CD14-positive monocyte (primary cell): ENCODE data around the gene OGN. TPM values are rescaled to one million over a fixed set of nuclear protein-coding genes. Genes with fewer than 3 reads are reported as not detected.

Source experiments
- DNase-seq, 3 donors: peaks; one replicate each; pipeline ENCODE4 v3.0.0-alpha.2; 2011 to 2022
- H2AFZ ChIP-seq: 2 replicates; pipeline ENCODE4 v1.6.0; 2012; ENCODE audit warnings: mild to moderate bottlenecking, low read depth, low read length, inconsistent platforms; ENCODE audit not compliant: insufficient read depth, poor library complexity, severe bottlenecking
- H3K27ac ChIP-seq, 2 donors: 1 replicate in 1 of 2; 2 replicates in 1 of 2; pipeline ENCODE4 v1.5.1; 2012 to 2013; ENCODE audit warnings: low read length in 2 of 2, control low read depth in 1 of 2, inconsistent platforms in 1 of 2, low read depth in 1 of 2, mild to moderate bottlenecking in 1 of 2
- H3K27me3 ChIP-seq, 2 donors: one replicate each; pipeline versions ENCODE4 v1.6.0 to v1.6.1; 2011 to 2013; ENCODE audit warnings: low read length in 2 of 2; ENCODE audit not compliant: control insufficient read depth in 2 of 2, insufficient read depth in 2 of 2
- H3K36me3 ChIP-seq, 2 donors: replicated peaks in 1 of 2; 1 replicate in 1 of 2; 2 replicates in 1 of 2; pipeline versions ENCODE4 v1.5.1 to v1.6.1; 2012 to 2013; ENCODE audit warnings: low read length in 2 of 2, control low read depth in 1 of 2, inconsistent platforms in 1 of 2, mild to moderate bottlenecking in 1 of 2; ENCODE audit not compliant: insufficient read depth in 2 of 2, control insufficient read depth in 1 of 2
- H3K4me1 ChIP-seq, 2 donors: 1 replicate in 1 of 2; 2 replicates in 1 of 2; pipeline versions ENCODE4 v1.5.1 to v1.6.1; 2012 to 2013; ENCODE audit warnings: low read length in 2 of 2, control low read depth in 1 of 2, inconsistent platforms in 1 of 2, mild to moderate bottlenecking in 1 of 2, moderate library complexity in 1 of 2; ENCODE audit not compliant: insufficient read depth in 2 of 2, control insufficient read depth in 1 of 2
- H3K4me2 ChIP-seq: replicated peaks from 2 replicates; pipeline ENCODE3; 2012; ENCODE audit warnings: low read length, moderate library complexity, mild to moderate bottlenecking; ENCODE audit not compliant: poor library complexity, severe bottlenecking; ENCODE audit errors: extremely low read depth
- H3K4me3 ChIP-seq, 3 experiments: fragments of 200-600 bp in 1 of 3; sonication (generic) in 1 of 3; replicated peaks in 1 of 3; 1 replicate in 2 of 3; 2 replicates in 1 of 3; pipeline ENCODE4 v1.5.1; 2011 to 2013; ENCODE audit warnings: low read length in 3 of 3, mild to moderate bottlenecking in 3 of 3, control low read depth in 2 of 3, low read depth in 2 of 3, inconsistent platforms in 1 of 3, moderate library complexity in 1 of 3
- H3K79me2 ChIP-seq: 2 replicates; pipeline ENCODE4 v1.6.0; 2012; ENCODE audit warnings: mild to moderate bottlenecking, control low read depth, inconsistent platforms, low read length, moderate library complexity; ENCODE audit not compliant: insufficient read depth
- H3K9ac ChIP-seq: 2 replicates; pipeline ENCODE4 v1.6.0; 2017; ENCODE audit warnings: low read length, mild to moderate bottlenecking; ENCODE audit not compliant: insufficient read depth, poor library complexity, severe bottlenecking
- H3K9me3 ChIP-seq, 2 donors: replicated peaks in 1 of 2; 1 replicate in 1 of 2; 2 replicates in 1 of 2; pipeline versions ENCODE4 v1.5.1 to v1.6.1; 2012 to 2013; ENCODE audit warnings: low read length in 2 of 2, control low read depth in 1 of 2; ENCODE audit not compliant: control insufficient read depth in 1 of 2, insufficient read depth in 1 of 2
- H4K20me1 ChIP-seq: 2 replicates; pipeline ENCODE4 v1.6.0; 2012; ENCODE audit warnings: mild to moderate bottlenecking, low read length, control low read depth, moderate library complexity; ENCODE audit not compliant: insufficient read depth
- H3K27ac Mint-ChIP-seq, 7 donors: one replicate each; pipeline ENCODE4 v1.8.0; 2020; ENCODE audit warnings: mild to moderate bottlenecking in 7 of 7, mixed read lengths in 7 of 7, moderate library complexity in 6 of 7, inconsistent platforms in 2 of 7
- H3K27me3 Mint-ChIP-seq, 3 donors: one replicate each; pipeline ENCODE4 v1.8.0; 2021 to 2022; ENCODE audit warnings: low read depth in 3 of 3, mild to moderate bottlenecking in 3 of 3, mixed read lengths in 3 of 3, moderate library complexity in 3 of 3, inconsistent platforms in 1 of 3
- H3K36me3 Mint-ChIP-seq, 2 donors: one replicate each; pipeline ENCODE4 v1.8.0; 2020; ENCODE audit warnings: mixed read lengths in 2 of 2, inconsistent platforms in 1 of 2, mild to moderate bottlenecking in 1 of 2
- H3K4me1 Mint-ChIP-seq: one replicate; pipeline ENCODE4 v1.8.0; 2020; ENCODE audit warnings: mild to moderate bottlenecking, mixed read lengths
- H3K4me3 Mint-ChIP-seq, 2 donors: one replicate each; pipeline ENCODE4 v1.8.0; 2020; ENCODE audit warnings: mild to moderate bottlenecking in 2 of 2, mixed read lengths in 2 of 2, moderate library complexity in 1 of 2
- H3K9me3 Mint-ChIP-seq, 7 donors: one replicate each; pipeline ENCODE4 v1.8.0; 2020 to 2022; ENCODE audit warnings: mixed read lengths in 7 of 7, mild to moderate bottlenecking in 6 of 7, moderate library complexity in 6 of 7, inconsistent platforms in 2 of 7
- CTCF ChIP-seq: fragments of 200-600 bp; IDR thresholded peaks from one replicate; pipeline ENCODE4 v1.8.0; 2022; ENCODE audit warnings: antibody characterized with exemption, mild to moderate bottlenecking
- WGBS: methylation state at CpG from one replicate; pipeline ENCODE4 v1.1.5; 2013; ENCODE audit warnings: missing lambda C conversion rate; ENCODE audit not compliant: insufficient coverage; 5-methylcytosine and 5-hydroxymethylcytosine counted together
- intact Hi-C, 2 donors: fragments of 100-400 bp; cut with micrococcal nuclease; formaldehyde crosslinking; loops; one replicate each; pipeline versions ENCODE4 v1.15.0 to v1.15.1; 2023
- polyA plus RNA-seq, 3 donors: library from polyadenylated mRNA; depleted of rRNA in 1 of 3; unstranded in 2 of 3; stranded (reverse) in 1 of 3; fragments of 300-500 nt in 2 of 3; fragments of >200 nt in 1 of 3; fragmentation: Illumina TruSeq in 2 of 3; gene quantifications; 1 replicate in 2 of 3; 2 replicates in 1 of 3; pipeline ENCODE4 v1.2.3, GENCODE V29; 2012 to 2021

Gene OGN
- polyA plus RNA-seq, 3 donors: not detected

DNA sequence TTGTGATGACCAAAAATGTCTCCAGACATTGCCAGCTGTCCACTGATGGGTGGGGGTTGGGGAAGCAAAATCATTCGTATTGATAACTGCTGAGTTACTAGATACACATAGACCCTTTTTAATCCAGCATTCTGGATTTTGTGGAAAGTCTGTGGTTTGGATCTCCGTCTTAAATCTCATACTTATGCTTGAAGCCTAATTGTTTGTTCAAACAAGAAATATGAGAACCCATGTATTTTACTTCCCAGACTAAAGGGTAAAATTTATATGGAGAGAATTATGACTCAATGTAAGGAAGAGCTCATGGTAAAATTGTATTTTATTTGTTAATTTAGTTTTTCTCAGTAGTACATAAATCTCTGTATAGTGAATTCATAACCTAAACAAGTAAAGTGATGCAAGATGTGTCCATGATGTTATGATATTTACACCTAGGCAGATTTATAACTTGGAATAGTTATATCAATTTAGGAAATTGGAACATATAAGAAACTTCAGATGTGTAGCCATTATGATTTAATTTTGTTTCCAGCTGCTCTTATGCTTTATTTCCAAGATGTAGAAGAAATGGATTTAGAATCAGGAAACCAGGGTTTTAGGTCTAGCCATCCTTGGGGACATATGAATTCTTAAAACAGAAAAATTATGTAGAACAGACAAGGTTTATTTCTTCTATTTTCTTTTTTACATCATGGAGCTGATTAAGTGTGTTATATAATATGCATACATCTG is 4.5 kb upstream of the OGN start:
- WGBS: no CpG with 5 or more reads among the region's 2 CpGs
- Mint-ChIP-seq H3K27me3 (no peaks in the 10 kb centered on the region), H3K9me3 (no peaks in the 10 kb centered on the region), H3K4me3 (no peak overlapping the region), H3K27ac (no peak overlapping the region), H3K36me3 (no peaks in the 10 kb centered on the region), H3K4me1 (peaks cover 22% of the 10 kb centered on the region)
- Histone ChIP-seq H3K27me3 (no peaks in the 10 kb centered on the region), H3K4me2 (no peak overlapping the region), H3K27ac (no peak overlapping the region), H3K36me3 (no peaks in the 10 kb centered on the region), H2AFZ (no peak overlapping the region), H3K79me2 (no peaks in the 10 kb centered on the region), H3K4me1 (peaks cover 13 to 14% of the 10 kb centered on the region in 2 donors), H3K4me3 (no peak overlapping the region), H4K20me1 (no peaks in the 10 kb centered on the region), H3K9me3 (no peaks in the 10 kb centered on the region), H3K9ac (no peak overlapping the region)
- no peak for DNase-seq
- intact Hi-C loops: no loop called here
- no peak for TF ChIP-seq CTCF

DNA sequence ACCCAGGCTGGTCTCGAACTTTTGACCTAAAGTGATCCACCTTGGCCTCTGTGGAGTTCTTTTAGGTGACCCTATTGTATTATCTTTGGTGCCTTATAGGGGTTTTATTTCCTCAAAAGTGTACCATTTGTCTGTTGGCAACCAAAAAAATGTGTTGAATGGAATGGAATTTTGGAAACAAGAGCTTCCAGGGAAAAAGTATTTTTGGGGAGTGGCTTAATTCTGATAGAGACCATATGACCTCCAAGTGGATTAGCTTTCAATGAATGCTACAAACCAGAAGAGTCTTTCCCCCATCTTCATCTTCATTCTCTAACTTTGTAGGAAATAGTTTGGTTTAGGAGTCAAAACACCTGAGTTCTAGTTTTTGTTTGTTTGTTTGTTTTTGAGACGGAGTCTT is 3.4 kb upstream of the OGN start:
- Mint-ChIP-seq H3K4me1 (peaks cover 22% of the 10 kb centered on the region), H3K27ac (no peak overlapping the region)
- WGBS: 85% methylated on average over 2 of the region's 2 CpGs

More for the DNA sequence above, 3.4 kb upstream of the OGN start:
- Histone ChIP-seq H2AFZ (no peak overlapping the region), H3K9ac (no peak overlapping the region), H3K4me2 (no peak overlapping the region), H3K79me2 (no peaks in the 10 kb centered on the region), H3K9me3 (no peaks in the 10 kb centered on the region), H3K27ac (no peak overlapping the region), H3K4me3 (no peak overlapping the region), H3K4me1 (peaks cover 13 to 14% of the 10 kb centered on the region in 2 donors), H3K27me3 (no peaks in the 10 kb centered on the region), H3K36me3 (no peaks in the 10 kb centered on the region), H4K20me1 (no peaks in the 10 kb centered on the region)
- DNase-seq: no peak
- H3K4me3 Mint-ChIP-seq: no peak overlapping the region
- H3K9me3 Mint-ChIP-seq: no peaks in the 10 kb centered on the region
- intact Hi-C loops: no loop called here
- TF ChIP-seq CTCF: no peak
- no peaks in the 10 kb centered on the region for H3K36me3 Mint-ChIP-seq
- no peaks in the 10 kb centered on the region for H3K27me3 Mint-ChIP-seq
